SW480 (cell line): Measurements from ENCODE around the gene GGACT.

ENCODE experiments used
- DNase-seq: peaks from one replicate; pipeline ENCODE4 v3.0.0-alpha.2; 2016; ENCODE audit warnings: low spot score

GGACT gene

GRCh38 chr13:100547791-100548201, 40.8 kb downstream of the GGACT start:
- no peak for DNase-seq

GRCh38 chr13:100546713-100547405, 41.7 kb downstream of the GGACT start:
- no peak for DNase-seq

DNA sequence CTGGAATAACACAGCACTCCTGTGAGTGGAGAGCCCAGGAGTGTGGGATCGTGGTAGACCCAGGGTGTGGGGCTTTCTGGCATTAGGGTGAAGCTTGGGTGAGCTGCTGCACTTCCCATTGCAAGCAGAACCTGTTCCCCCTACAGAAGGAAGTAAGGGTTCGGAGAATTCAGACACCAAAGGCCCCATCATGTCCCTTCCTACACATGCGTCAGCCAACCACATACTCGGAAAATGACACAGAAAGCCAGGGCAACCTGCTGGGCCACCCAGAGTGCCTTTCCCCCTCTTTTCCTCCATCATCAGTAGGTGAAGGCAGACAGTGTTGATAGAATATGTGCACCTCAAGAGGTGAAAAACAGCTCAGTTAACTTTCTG, 42.9 kb downstream of the GGACT start:
- no peak for DNase-seq

DNA sequence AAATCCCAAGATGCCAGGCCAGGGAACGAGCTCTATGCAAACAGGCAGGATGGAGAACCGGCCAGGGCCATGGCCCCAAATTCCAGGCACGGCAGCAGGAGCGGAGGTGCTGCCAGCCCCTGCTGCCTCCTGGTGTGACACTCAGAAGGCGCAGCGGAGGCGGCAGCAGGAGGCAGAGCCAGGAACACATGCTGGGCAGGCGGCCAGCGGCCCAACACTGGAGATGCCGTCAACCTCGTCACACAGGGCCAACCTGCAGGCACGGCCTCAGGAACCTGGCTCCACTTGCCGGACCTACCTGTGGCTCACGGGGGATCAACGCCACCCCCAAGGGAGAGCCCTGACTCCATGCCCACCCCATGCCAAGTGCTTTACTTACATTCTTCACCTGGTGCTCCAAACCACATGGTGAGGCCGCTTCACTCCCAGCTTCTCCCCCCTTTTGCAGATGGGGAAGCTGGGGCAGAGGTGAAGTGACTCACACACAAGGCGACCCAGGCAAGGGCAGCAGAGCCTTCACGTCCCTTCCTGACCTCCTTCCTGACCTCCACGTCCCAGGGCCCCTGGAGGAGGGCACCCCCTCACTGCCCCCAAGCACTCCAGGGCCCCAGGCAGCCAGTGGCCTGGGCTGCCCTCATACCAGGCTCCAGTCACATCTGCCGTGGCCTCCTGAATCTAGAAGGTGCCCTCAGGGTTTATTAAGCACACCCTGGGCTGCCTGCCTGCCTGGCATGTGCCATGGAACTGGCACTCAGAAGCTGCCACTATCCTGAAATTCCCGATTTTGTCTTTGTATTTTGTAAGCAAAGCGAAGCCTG, 43.5 kb downstream of the GGACT start:
- no peak for DNase-seq

- no peak for DNase-seq
Measured at GRCh38 chr13:100543872-100544602, 44.6 kb downstream of the GGACT start.

DNA sequence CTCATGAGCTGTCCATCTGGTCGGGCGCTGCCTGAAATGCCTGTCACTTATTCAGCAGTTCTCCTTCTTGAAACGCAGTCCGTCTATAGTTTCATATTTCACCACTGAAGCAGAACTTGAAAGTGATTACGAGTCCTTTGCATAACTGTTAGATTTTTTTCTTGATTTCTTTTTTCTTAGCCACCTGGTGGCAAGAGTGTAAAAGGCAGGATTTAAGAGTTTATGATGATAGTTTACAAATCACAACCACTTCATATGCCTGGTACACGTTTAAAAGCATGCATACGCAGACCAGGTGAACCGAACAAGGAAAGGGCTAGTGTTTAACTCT, 45.8 kb downstream of the GGACT start:
- peak; percentile 11 for DNase-seq

- no peak for DNase-seq
Measured at GRCh38 chr13:100541897-100542825, 46.4 kb downstream of the GGACT start.

GRCh38 chr13:100540621-100541020, 48.0 kb downstream of the GGACT start:
- DNase-seq = no peak

DNA sequence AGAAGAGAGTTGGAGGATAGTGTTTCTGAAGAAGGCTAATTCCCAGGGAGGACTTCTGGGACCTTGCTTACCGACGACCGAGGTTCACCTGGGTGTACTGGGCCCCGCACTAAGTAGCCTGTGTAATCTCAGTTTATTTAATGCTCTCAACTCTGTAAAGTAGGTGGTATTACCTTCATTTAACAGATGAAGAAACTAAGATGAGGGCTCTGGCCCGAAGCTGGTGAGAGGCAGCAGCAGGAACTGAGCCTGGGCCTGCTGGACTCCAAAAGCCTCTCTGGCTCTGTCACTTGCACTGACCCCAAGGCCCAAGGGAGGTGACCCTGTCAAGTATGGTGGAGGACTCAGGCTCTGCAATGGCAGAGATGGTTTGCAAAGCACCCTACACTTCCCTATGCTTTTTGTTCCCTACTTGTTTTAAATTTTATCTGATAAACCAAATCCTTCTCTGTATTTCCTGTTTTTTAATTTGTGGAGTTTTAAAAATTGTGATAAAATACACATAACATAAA, 50.6 kb downstream of the GGACT start:
- no peak for DNase-seq

- DNase-seq = no peak
Measured at GRCh38 chr13:100537486-100537885, 51.1 kb downstream of the GGACT start.

DNA sequence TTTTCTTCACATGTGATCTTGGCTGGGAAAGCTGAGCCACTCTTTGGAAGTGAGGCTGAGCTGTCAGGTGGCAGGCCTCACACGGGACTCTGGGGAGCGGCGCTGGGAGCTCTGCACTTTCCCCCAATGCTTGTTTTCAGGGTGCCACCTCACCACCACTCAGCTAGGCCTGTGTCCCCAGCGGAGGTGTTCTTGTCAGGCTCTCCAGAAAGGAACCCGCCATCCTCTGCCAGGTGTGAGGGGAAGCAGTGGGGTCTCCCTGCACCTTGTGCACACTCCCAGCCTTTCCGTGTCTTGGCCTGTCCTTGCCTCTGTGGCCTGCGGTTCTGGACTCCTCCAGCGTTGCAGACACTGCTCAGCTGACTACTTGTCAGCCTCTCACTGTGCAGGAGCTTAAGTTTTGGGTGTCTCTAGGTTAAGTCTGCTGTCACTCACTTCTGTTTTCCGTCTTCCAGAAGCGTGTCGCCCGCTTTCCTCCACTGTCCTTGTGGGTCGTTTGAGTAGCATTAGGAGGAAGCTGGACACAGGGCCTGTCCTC, 51.9 kb downstream of the GGACT start:
- no peak for DNase-seq

DNA sequence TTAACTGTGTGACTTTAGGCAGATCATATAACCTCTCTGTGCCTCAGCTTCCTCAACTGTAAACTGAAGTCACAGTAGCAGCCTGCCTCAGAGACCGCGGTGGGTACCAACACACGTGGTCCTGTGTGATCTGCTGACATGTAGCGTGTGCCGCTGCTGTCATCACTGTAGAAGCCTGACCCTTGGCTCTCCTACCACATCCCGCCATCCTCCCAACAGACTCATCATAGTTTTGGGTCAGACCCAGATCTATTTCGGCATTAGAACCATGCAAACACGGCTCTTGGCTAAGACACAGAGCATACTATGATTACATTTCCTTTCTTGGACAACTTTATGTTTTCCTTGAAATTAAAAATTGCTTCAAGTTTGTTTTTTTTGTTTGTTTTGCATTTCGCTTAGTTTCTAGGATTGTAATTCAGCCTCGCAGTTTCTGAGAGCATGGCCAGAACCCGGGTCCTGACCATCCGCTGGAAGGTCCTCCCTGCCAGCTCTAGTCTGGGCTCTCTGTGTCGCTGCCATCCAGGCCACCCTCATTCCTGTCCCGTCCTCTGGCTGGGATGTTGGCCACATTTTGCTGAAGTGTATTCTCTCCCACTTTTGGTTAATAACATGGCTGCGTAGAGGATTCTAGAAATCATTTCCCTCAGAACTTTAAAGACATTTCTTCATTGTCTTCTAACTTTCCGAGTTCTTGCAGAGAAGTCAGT, 53.0 kb downstream of the GGACT start:
- no peak for DNase-seq

DNA sequence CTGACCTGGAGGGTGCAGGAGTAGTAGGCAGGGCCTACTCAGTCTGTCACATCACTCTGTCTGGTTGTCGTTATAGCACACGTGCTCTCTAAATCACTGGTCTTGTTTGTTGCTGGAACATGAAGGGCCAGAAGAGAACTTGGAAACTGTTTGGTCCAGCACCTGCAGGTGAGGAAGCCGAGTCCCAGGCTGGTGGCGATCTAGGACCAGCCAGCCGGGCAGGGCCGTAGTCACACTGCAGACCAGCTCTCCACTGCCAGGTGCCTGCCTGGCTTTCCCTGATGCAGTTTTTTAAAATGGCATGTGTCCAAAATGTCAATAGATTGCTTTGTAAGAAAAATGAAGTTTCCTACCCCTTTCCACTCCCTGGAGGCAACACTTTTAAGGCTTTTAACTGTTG, 53.7 kb downstream of the GGACT start:
- no peak for DNase-seq

GRCh38 chr13:100534147-100534843, 54.3 kb downstream of the GGACT start:
- DNase-seq = no peak

- DNase-seq = no peak
Measured at GRCh38 chr13:100533588-100534041, 55.0 kb downstream of the GGACT start.

- no peak for DNase-seq
Measured at GRCh38 chr13:100532836-100533435, 55.7 kb downstream of the GGACT start.

- no peak for DNase-seq
Measured at GRCh38 chr13:100532090-100532766, 56.4 kb downstream of the GGACT start.

DNA sequence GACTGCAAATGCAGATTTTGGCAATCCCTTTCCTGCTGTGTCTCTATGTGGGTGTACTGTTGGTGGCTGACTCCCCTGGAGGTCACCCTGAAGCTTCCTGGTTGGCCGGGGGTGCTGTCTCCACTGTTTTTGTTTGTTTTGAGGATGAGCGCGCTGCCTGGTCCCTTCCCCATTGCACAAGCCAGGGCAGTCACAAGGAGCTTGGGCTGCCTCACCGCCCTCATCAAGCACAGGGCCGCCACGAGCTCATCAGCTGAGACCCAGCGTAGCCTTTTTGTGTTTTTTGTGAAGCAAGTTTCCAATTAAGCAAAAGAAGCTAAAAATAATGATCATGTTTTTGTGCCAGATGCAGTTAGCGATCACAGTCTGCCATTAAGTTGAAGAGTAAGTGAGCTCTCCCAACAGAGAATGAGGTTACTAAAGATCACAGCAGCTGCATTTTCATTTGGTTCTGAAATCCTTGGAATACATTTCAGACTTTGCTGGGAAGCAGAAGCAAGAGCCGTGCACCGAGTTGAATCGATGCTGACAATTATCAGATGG, 57.8 kb downstream of the GGACT start:
- no peak for DNase-seq
